Natural killer cell (primary cell): ENCODE data around the gene AJUBA. TPM values are rescaled to one million over a fixed set of nuclear protein-coding genes. Genes with fewer than 3 reads are reported as not detected.
"Not testable (repeated sequence)": the region's sequence is repeated elsewhere in the genome, so short reads cannot be mapped to it uniquely, and the experiment has no call there.

Experiments used
- ATAC-seq, 3 donors: fragments of 150-1000 bp in 2 of 3; fragments of 200-7000 bp in 1 of 3; cut with Tn5 transposase; 1 replicate in 1 of 3; 2 replicates in 2 of 3; pipeline ENCODE4 v1.10.0; 2021; ENCODE audit warnings: mild to moderate bottlenecking in 2 of 3, moderate library complexity in 2 of 3
- DNase-seq, 2 donors: peaks; one replicate each; pipeline versions ENCODE4 v3.0.0 to v3.0.0-alpha.2; 2013 to 2021; ENCODE audit warnings: mixed read lengths in 1 of 2
- H3K27ac ChIP-seq: one replicate; pipeline ENCODE4 v1.5.1; 2013; ENCODE audit warnings: mild to moderate bottlenecking, low read length
- H3K27me3 ChIP-seq: one replicate; pipeline ENCODE4 v1.6.1; 2013; ENCODE audit warnings: low read length; ENCODE audit not compliant: control insufficient read depth, insufficient read depth
- H3K36me3 ChIP-seq: one replicate; pipeline ENCODE4 v1.6.1; 2013; ENCODE audit warnings: low read length; ENCODE audit not compliant: control insufficient read depth, insufficient read depth
- H3K4me1 ChIP-seq: one replicate; pipeline ENCODE4 v1.6.1; 2013; ENCODE audit warnings: low read length; ENCODE audit not compliant: control insufficient read depth, insufficient read depth
- H3K4me3 ChIP-seq: one replicate; pipeline ENCODE4 v1.5.1; 2013; ENCODE audit warnings: low read length
- H3K9me3 ChIP-seq: one replicate; pipeline ENCODE4 v1.6.1; 2013; ENCODE audit warnings: low read length; ENCODE audit not compliant: control insufficient read depth, insufficient read depth
- H3K27ac Mint-ChIP-seq, 2 donors: one replicate each; pipeline ENCODE4 v1.8.0; 2022; ENCODE audit warnings: mild to moderate bottlenecking in 2 of 2, mixed read lengths in 2 of 2, moderate library complexity in 1 of 2
- H3K27me3 Mint-ChIP-seq, 2 donors: one replicate each; pipeline ENCODE4 v1.8.0; 2022; ENCODE audit warnings: low read depth in 2 of 2, mixed read lengths in 2 of 2
- H3K36me3 Mint-ChIP-seq: one replicate; pipeline ENCODE4 v1.8.0; 2022; ENCODE audit warnings: mixed read lengths
- H3K4me1 Mint-ChIP-seq, 2 donors: one replicate each; pipeline ENCODE4 v1.8.0; 2022; ENCODE audit warnings: mixed read lengths in 2 of 2
- H3K4me3 Mint-ChIP-seq: one replicate; pipeline ENCODE4 v1.8.0; 2022; ENCODE audit warnings: mild to moderate bottlenecking, moderate library complexity, mixed read lengths
- H3K9me3 Mint-ChIP-seq, 2 donors: one replicate each; pipeline ENCODE4 v1.8.0; 2022; ENCODE audit warnings: mixed read lengths in 2 of 2
- WGBS: methylation state at CpG from one replicate; pipeline ENCODE4 v1.1.7; 2013; ENCODE audit warnings: missing lambda C conversion rate; ENCODE audit not compliant: insufficient coverage; 5-methylcytosine and 5-hydroxymethylcytosine counted together
- intact Hi-C: fragments of 100-400 bp; cut with micrococcal nuclease; formaldehyde crosslinking; loops from one replicate; pipeline ENCODE4 v1.14.2; 2022
- total RNA-seq, 4 donors: library from RNA; stranded (reverse); fragments of 120-200 nt in 1 of 4; gene quantifications; one replicate each; pipeline versions ENCODE4 v1.2.3 to v1.2.4, GENCODE V29; 2013 to 2022
- TF ChIP-seq, protein P1 (sequence below): fragments of 200-600 bp; IDR thresholded peaks from one replicate; pipeline ENCODE4 v1.8.0; 2022; ENCODE audit warnings: antibody characterized with exemption

Gene AJUBA
- total RNA-seq, 3 donors from 2014 or later (not counting 1 experiment from before 2014, with no cell fraction given): 0.45 to 0.61 (median 0.56) TPM

DNA sequence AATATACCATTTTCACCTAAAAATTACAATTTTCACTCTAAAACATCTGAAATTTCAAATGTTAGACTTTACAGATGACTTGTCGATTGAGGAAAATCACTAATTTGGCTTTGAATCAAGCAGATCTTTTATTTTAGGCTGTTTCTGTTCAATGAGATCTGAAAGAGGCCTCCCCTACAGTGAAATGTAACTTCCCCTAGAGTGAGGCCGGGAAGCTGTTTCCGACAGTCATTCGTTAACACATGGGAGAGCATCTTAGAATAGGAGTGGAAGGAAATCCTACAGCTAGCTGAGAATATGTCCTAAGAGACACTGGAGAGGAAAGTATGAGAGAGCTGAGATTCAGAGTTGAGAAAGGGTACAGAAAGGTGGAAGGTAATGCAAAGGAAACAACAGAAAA, 33.3 kb upstream of the AJUBA start:
- no peaks in the 10 kb centered on the region for H3K4me1 Mint-ChIP-seq
- H3K27ac Mint-ChIP-seq: no peak overlapping the region
- H3K27ac ChIP-seq: no peak overlapping the region
- no peaks in the 10 kb centered on the region for H3K36me3 ChIP-seq
- H3K9me3 ChIP-seq: no peaks in the 10 kb centered on the region
- H3K4me3 Mint-ChIP-seq: no peak overlapping the region
- ATAC-seq: no peak
- WGBS: 76% methylated on average over 4 of the region's 4 CpGs
- DNase-seq: no peak
- no peak overlapping the region for H3K4me3 ChIP-seq
- no peaks in the 10 kb centered on the region for H3K36me3 Mint-ChIP-seq
- H3K27me3 Mint-ChIP-seq: no peaks in the 10 kb centered on the region
- TF ChIP-seq, protein P1, sequence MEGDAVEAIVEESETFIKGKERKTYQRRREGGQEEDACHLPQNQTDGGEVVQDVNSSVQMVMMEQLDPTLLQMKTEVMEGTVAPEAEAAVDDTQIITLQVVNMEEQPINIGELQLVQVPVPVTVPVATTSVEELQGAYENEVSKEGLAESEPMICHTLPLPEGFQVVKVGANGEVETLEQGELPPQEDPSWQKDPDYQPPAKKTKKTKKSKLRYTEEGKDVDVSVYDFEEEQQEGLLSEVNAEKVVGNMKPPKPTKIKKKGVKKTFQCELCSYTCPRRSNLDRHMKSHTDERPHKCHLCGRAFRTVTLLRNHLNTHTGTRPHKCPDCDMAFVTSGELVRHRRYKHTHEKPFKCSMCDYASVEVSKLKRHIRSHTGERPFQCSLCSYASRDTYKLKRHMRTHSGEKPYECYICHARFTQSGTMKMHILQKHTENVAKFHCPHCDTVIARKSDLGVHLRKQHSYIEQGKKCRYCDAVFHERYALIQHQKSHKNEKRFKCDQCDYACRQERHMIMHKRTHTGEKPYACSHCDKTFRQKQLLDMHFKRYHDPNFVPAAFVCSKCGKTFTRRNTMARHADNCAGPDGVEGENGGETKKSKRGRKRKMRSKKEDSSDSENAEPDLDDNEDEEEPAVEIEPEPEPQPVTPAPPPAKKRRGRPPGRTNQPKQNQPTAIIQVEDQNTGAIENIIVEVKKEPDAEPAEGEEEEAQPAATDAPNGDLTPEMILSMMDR: no peak
- H3K9me3 Mint-ChIP-seq: no peaks in the 10 kb centered on the region
- H3K27me3 ChIP-seq: no peaks in the 10 kb centered on the region
- no peaks in the 10 kb centered on the region for H3K4me1 ChIP-seq
- intact Hi-C loops: no loop called here

DNA sequence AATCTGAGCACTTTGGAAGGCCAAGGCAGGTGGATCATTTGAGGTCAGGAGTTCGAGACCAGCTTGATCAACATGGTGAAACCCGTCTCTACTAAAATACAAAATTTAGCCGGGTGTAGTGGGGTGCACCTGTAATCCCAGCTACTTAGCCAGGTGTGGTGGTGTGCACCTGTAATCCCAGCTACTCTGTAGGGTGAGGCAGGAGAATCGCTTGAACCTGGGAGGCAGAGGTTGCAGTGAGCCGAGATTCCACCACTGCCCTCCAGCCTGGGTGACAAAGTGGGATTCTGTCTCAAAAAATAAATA, 31.4 kb upstream of the AJUBA start:
- H3K27me3 Mint-ChIP-seq, H3K4me1 ChIP-seq, H3K9me3 Mint-ChIP-seq, H3K4me3 ChIP-seq, H3K4me3 Mint-ChIP-seq, H3K36me3 Mint-ChIP-seq, ATAC-seq, H3K27ac Mint-ChIP-seq, H3K36me3 ChIP-seq, H3K27me3 ChIP-seq, DNase-seq, H3K9me3 ChIP-seq, intact Hi-C loops, H3K27ac ChIP-seq: not testable (repeated sequence)
- peaks cover 10 to 19% of the 10 kb centered on the region in 2 donors for H3K4me1 Mint-ChIP-seq
- 95% methylated on average over 4 of the region's 5 CpGs for WGBS

GRCh38 chr14:23013054-23013748, 30.9 kb upstream of the AJUBA start:
- intact Hi-C loops: no loop called here
- Mint-ChIP-seq H3K4me3 (no peak overlapping the region), H3K27ac (peak overlapping the region in 1 of 2 donors; percentile 29), H3K9me3 (no peaks in the 10 kb centered on the region), H3K27me3 (no peaks in the 10 kb centered on the region), H3K4me1 (peaks cover 13 to 22% of the 10 kb centered on the region in 2 donors), H3K36me3 (no peaks in the 10 kb centered on the region)
- no peak for ATAC-seq
- peaks cover 7% of the 10 kb centered on the region for H3K4me1 ChIP-seq
- WGBS: 95% methylated on average over 6 of the region's 6 CpGs
- H3K27ac ChIP-seq: no peak overlapping the region
- no peaks in the 10 kb centered on the region for H3K36me3 ChIP-seq
- H3K9me3 ChIP-seq: no peaks in the 10 kb centered on the region
- H3K4me3 ChIP-seq: no peak overlapping the region
- no peak for DNase-seq
- TF ChIP-seq, protein P1: no peak
- no peaks in the 10 kb centered on the region for H3K27me3 ChIP-seq

DNA sequence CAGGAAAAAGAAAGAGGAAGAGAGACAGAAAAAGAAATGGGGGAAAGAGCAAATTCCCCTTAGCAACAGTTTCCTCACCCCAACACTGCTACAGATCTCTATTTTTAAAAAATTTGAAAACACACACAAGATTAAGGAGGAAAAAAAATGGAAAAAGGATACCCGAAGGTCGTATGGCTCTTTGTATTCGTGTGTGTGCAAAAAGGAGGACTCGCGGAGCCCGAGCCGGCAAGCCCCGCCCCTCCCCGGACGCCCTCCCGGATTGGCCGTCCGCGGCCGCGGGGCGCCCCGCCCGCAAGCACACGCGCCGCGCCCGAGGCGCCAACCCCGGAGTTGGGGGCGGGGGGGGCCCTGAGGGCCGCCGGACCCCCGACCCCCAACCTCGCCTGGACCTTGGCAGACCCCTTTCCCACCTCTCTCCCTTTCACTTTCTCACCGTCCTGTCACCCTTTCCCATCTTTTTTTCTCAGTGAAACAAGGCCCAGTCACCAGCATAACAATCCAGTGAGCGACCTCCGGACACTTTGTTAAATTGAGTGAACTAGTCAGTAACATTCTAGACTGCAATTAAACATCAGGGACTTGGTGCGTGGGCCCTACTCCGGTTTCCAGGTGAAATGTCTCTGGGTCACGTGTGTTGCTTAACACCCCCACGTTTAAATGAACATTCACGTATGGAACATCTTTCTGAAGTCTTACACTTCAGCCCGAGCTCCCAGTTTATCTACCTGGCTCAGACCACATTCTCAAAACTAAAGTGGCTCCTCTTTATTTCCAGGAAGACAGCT, 27.8 kb upstream of the AJUBA start, which contains the start of gene C14orf93:
TSS of gene C14orf93 (minus strand) at position 205 of the 788 bp plus-strand sequence. CDS start 11,120 bp downstream, outside the sequence.
- peaks cover 30 to 38% of the 10 kb centered on the region in 2 donors for H3K4me1 Mint-ChIP-seq
- peak; percentile 32 to 35 (median 34) for ATAC-seq
- H3K4me3 ChIP-seq: peak within 1 kb of the TSS; percentile 66
- H3K4me1 ChIP-seq: peaks cover 23% of the 10 kb centered on the region
- H3K36me3 Mint-ChIP-seq: no peaks in the 10 kb centered on the region
- no peaks in the 10 kb centered on the region for H3K9me3 Mint-ChIP-seq
- H3K4me3 Mint-ChIP-seq: peak within 1 kb of the TSS; percentile 95
- peak within 1 kb of the TSS; percentile 97 to 98 for H3K27ac Mint-ChIP-seq
- H3K27me3 Mint-ChIP-seq: no peaks in the 10 kb centered on the region
- H3K9me3 ChIP-seq: no peaks in the 10 kb centered on the region
- no peaks in the 10 kb centered on the region for H3K36me3 ChIP-seq
- 4% methylated on average over 40 of the region's 40 CpGs for WGBS
- no peaks in the 10 kb centered on the region for H3K27me3 ChIP-seq
- intact Hi-C loops: loop anchor here (5.0 kb wide), 1 partner anchor 47 kb away; the partner anchor contains the start of gene CDH24
- DNase-seq: peak; percentile 73 to 85
- TF ChIP-seq, protein P1: no peak
- peak within 1 kb of the TSS; percentile 66 for H3K27ac ChIP-seq
